Renal cortical epithelial cell (primary cell): ENCODE results near the gene KLHL13. TPM values are rescaled to one million over a fixed set of nuclear protein-coding genes. Genes with fewer than 3 reads are reported as not detected.

ENCODE experiments used
- DNase-seq: peaks from one replicate; pipeline ENCODE4 v3.0.0-alpha.2; 2011; ENCODE audit warnings: low read depth
- total RNA-seq: library from RNA; depleted of rRNA; stranded (reverse); fragments of >200 nt; gene quantifications from 2 replicates; pipeline ENCODE4 v1.2.3, GENCODE V29; 2014

The KLHL13 gene
- total RNA-seq, 1 donor from 2014 or later: 99.4 TPM

GRCh38 chrX:117860517-117860916 is 256.1 kb downstream of the KLHL13 start:
- DNase-seq: no peak

- peak; percentile 94 for DNase-seq
Observed at GRCh38 chrX:117854806-117855205, 261.8 kb downstream of the KLHL13 start.

- peak; percentile 17 for DNase-seq
Observed at GRCh38 chrX:117851025-117851424, 265.6 kb downstream of the KLHL13 start.

Other genes with a start within 250 kb of the KLHL13 start
- gene WDR44, start 229.3 kb upstream of the KLHL13 start, total RNA-seq: 15.6 and 19.9 TPM in 2 replicates